Measurements from ENCODE around the gene HKDC1. TPM values are rescaled to one million over a fixed set of nuclear protein-coding genes. Genes with fewer than 3 reads are reported as not detected.

The HKDC1 gene
- total RNA-seq, 2 donors from 2014 or later: 14.7 to 19.0 TPM

- H3K27ac ChIP-seq: no peak overlapping the region
- no peaks in the 10 kb centered on the region for H3K4me1 ChIP-seq
- no peak for TF ChIP-seq CTCF (IDR thresholded peaks at IDR 0.05)
- intact Hi-C loops (cut with DNase I): no loop called here
- H3K36me3 ChIP-seq: no peaks in the 10 kb centered on the region
- H3K9me3 ChIP-seq: no peaks in the 10 kb centered on the region
- no peaks in the 10 kb centered on the region for H3K27me3 ChIP-seq
- H3K9ac ChIP-seq (ENCODE audit: low read depth in 2 of 2, low read length in 2 of 2): no peak overlapping the region
- H3K4me3 ChIP-seq: no peak overlapping the region
- DNase-seq: no peak
These were observed 49.6 kb downstream of the HKDC1 start for GRCh38 chr10:69269761-69270160.

GRCh38 chr10:69270990-69271389, 50.9 kb downstream of the HKDC1 start:
- Histone ChIP-seq H3K4me3 (no peak overlapping the region), H3K9me3 (no peaks in the 10 kb centered on the region), H3K9ac (ENCODE audit: low read depth in 2 of 2, low read length in 2 of 2) (no peak overlapping the region), H3K27me3 (no peaks in the 10 kb centered on the region), H3K36me3 (no peaks in the 10 kb centered on the region), H3K27ac (no peak overlapping the region), H3K4me1 (no peaks in the 10 kb centered on the region)
- TF ChIP-seq CTCF (IDR thresholded peaks at IDR 0.05): no peak
- no peak for DNase-seq
- intact Hi-C loops (cut with DNase I): no loop called here

GRCh38 chr10:69272624-69273023, 52.5 kb downstream of the HKDC1 start:
- no peak for TF ChIP-seq CTCF (IDR thresholded peaks at IDR 0.05)

GRCh38 chr10:69275444-69275843, 55.3 kb downstream of the HKDC1 start:
- Histone ChIP-seq H3K4me1 (no peaks in the 10 kb centered on the region), H3K36me3 (no peaks in the 10 kb centered on the region), H3K4me3 (no peak overlapping the region), H3K9me3 (no peaks in the 10 kb centered on the region), H3K9ac (ENCODE audit: low read depth in 2 of 2, low read length in 2 of 2) (no peak overlapping the region), H3K27ac (no peak overlapping the region), H3K27me3 (no peaks in the 10 kb centered on the region)
- intact Hi-C loops (cut with DNase I): no loop called here
- no peak for DNase-seq
- no peak for TF ChIP-seq CTCF (IDR thresholded peaks at IDR 0.05)

More at GRCh38 chr10:69272624-69273023, 52.5 kb downstream of the HKDC1 start:
- Histone ChIP-seq H3K4me1 (no peaks in the 10 kb centered on the region), H3K4me3 (no peak overlapping the region), H3K27me3 (no peaks in the 10 kb centered on the region), H3K9ac (ENCODE audit: low read depth in 2 of 2, low read length in 2 of 2) (no peak overlapping the region), H3K9me3 (no peaks in the 10 kb centered on the region), H3K27ac (no peak overlapping the region), H3K36me3 (no peaks in the 10 kb centered on the region)
- no peak for DNase-seq
- intact Hi-C loops (cut with DNase I): no loop called here

GRCh38 chr10:69276503-69276902, 56.4 kb downstream of the HKDC1 start:
- no peaks in the 10 kb centered on the region for H3K36me3 ChIP-seq
- H3K9ac ChIP-seq (ENCODE audit: low read depth in 2 of 2, low read length in 2 of 2): no peak overlapping the region
- H3K4me1 ChIP-seq: no peaks in the 10 kb centered on the region
- no peaks in the 10 kb centered on the region for H3K9me3 ChIP-seq
- DNase-seq: no peak
- H3K27me3 ChIP-seq: no peaks in the 10 kb centered on the region
- TF ChIP-seq CTCF (IDR thresholded peaks at IDR 0.05): no peak
- intact Hi-C loops (cut with DNase I): no loop called here
- no peak overlapping the region for H3K4me3 ChIP-seq
- H3K27ac ChIP-seq: no peak overlapping the region
